Right kidney (tissue), 1 donor: ENCODE data around the gene SEMA4A.
"Not testable (repeated sequence)": the region's sequence is repeated elsewhere in the genome, so short reads cannot be mapped to it uniquely, and the experiment has no call there.

Source experiments
- DNase-seq: peaks from one replicate; pipeline ENCODE4 v3.0.0-alpha.2; 2016

SEMA4A gene

GRCh38 chr1:156194300-156194652 is 40.9 kb downstream of the SEMA4A start:
- no peak for DNase-seq

GRCh38 chr1:156195853-156196252 is 42.5 kb downstream of the SEMA4A start:
- DNase-seq, result no peak

- DNase-seq, result no peak
These were observed 43.1 kb downstream of the SEMA4A start for GRCh38 chr1:156196445-156196844.

GRCh38 chr1:156198831-156199349 is 45.5 kb downstream of the SEMA4A start:
- DNase-seq, result no peak

GRCh38 chr1:156200044-156200443 is 46.7 kb downstream of the SEMA4A start:
- DNase-seq, result no peak

- DNase-seq, result no peak
These were observed 49.9 kb downstream of the SEMA4A start for GRCh38 chr1:156203331-156203730.

- DNase-seq, result no peak
These were observed 51.3 kb downstream of the SEMA4A start for GRCh38 chr1:156204686-156205085.

GRCh38 chr1:156211243-156211642 is 57.9 kb downstream of the SEMA4A start:
- DNase-seq, result no peak

- DNase-seq, result no peak
These were observed 58.7 kb downstream of the SEMA4A start for GRCh38 chr1:156212130-156212529.

- peak; percentile 100 for DNase-seq
These were observed 59.7 kb downstream of the SEMA4A start, which contains the start of gene PMF1 for GRCh38 chr1:156212833-156213643. TSS of gene PMF1 (plus strand) at chr1:156213007. CDS start at chr1:156213016, 9 bp downstream.

GRCh38 chr1:156213644-156213966 is 60.2 kb downstream of the SEMA4A start:
- DNase-seq, result no peak

- no peak for DNase-seq
These were observed 60.8 kb downstream of the SEMA4A start for GRCh38 chr1:156214024-156214748.

- DNase-seq, result not testable (repeated sequence)
These were observed 63.1 kb downstream of the SEMA4A start for GRCh38 chr1:156216361-156217086.

- DNase-seq, result no peak
These were observed 64.5 kb downstream of the SEMA4A start for GRCh38 chr1:156217871-156218270.

GRCh38 chr1:156220226-156220625 is 66.8 kb downstream of the SEMA4A start:
- no peak for DNase-seq

GRCh38 chr1:156221986-156222692 is 68.8 kb downstream of the SEMA4A start:
- no peak for DNase-seq

GRCh38 chr1:156225677-156226014 is 72.3 kb downstream of the SEMA4A start:
- no peak for DNase-seq

GRCh38 chr1:156226116-156226538 is 72.7 kb downstream of the SEMA4A start:
- no peak for DNase-seq

- no peak for DNase-seq
These were observed 73.4 kb downstream of the SEMA4A start for GRCh38 chr1:156226782-156227181.
